Neuronal stem cell (in vitro differentiated cells): ENCODE results near the gene LRRC2.

Experiments
- DNase-seq: peaks from one replicate; pipeline ENCODE4 v3.0.0-alpha.2; 2013; ENCODE audit warnings: low spot score
- H2AFZ ChIP-seq: one replicate; pipeline ENCODE4 v1.6.1; 2013; ENCODE audit warnings: mild to moderate bottlenecking, low read length, inconsistent platforms
- H2AK5ac ChIP-seq: 2 replicates; pipeline ENCODE4 v1.6.1; 2013; ENCODE audit warnings: low read depth, mild to moderate bottlenecking, inconsistent platforms, low read length, moderate library complexity, mixed read lengths
- H2BK120ac ChIP-seq: 2 replicates; pipeline ENCODE4 v1.6.1; 2013; ENCODE audit warnings: low read depth, mild to moderate bottlenecking, inconsistent platforms, low read length, moderate library complexity, mixed read lengths
- H2BK12ac ChIP-seq: one replicate; pipeline ENCODE4 v1.6.1; 2013; ENCODE audit warnings: low read length, inconsistent platforms
- H2BK15ac ChIP-seq: 2 replicates; pipeline ENCODE4 v1.6.1; 2013; ENCODE audit warnings: mild to moderate bottlenecking, low read length, inconsistent platforms, mixed read lengths
- H2BK5ac ChIP-seq: one replicate; pipeline ENCODE4 v1.6.1; 2013; ENCODE audit warnings: inconsistent platforms, mild to moderate bottlenecking, low read length, moderate library complexity
- H3K14ac ChIP-seq: one replicate; pipeline ENCODE4 v1.6.1; 2013; ENCODE audit warnings: low read length, inconsistent platforms
- H3K18ac ChIP-seq: 2 replicates; pipeline ENCODE4 v1.6.1; 2013; ENCODE audit warnings: low read length, inconsistent platforms
- H3K23ac ChIP-seq: 2 replicates; pipeline ENCODE4 v1.6.1; 2013; ENCODE audit warnings: low read depth, mild to moderate bottlenecking, mixed read lengths, low read length, inconsistent platforms; ENCODE audit not compliant: poor library complexity
- H3K27ac ChIP-seq: replicated peaks from 3 replicates; pipeline ENCODE4 v1.5.1; 2013; ENCODE audit warnings: low read length, inconsistent platforms
- H3K27me3 ChIP-seq, 3 experiments: 2 replicates each; pipeline ENCODE4 v1.6.1; 2013; ENCODE audit warnings: low read length in 3 of 3, mild to moderate bottlenecking in 2 of 3, inconsistent platforms in 1 of 3, low read depth in 1 of 3, mixed read lengths in 1 of 3, moderate library complexity in 1 of 3; ENCODE audit not compliant: control insufficient read depth in 3 of 3, insufficient read depth in 3 of 3
- H3K36me3 ChIP-seq, 2 donors: replicated peaks in 1 of 2; 2 replicates each; pipeline ENCODE4 v1.6.1; 2013; ENCODE audit warnings: low read length in 2 of 2; ENCODE audit not compliant: control insufficient read depth in 2 of 2, insufficient read depth in 2 of 2
- H3K4ac ChIP-seq: 2 replicates; pipeline ENCODE4 v1.6.1; 2013; ENCODE audit warnings: inconsistent platforms, mild to moderate bottlenecking, low read length, moderate library complexity
- H3K4me1 ChIP-seq, 2 donors: 1 replicate in 1 of 2; 2 replicates in 1 of 2; pipeline ENCODE4 v1.6.1; 2013; ENCODE audit warnings: low read length in 2 of 2, low read depth in 1 of 2; ENCODE audit not compliant: control insufficient read depth in 2 of 2, insufficient read depth in 1 of 2
- H3K4me2 ChIP-seq: one replicate; pipeline ENCODE4 v1.6.1; 2013; ENCODE audit warnings: mild to moderate bottlenecking, low read length, inconsistent platforms; ENCODE audit not compliant: insufficient read depth, poor library complexity, severe bottlenecking
- H3K4me3 ChIP-seq, 2 donors: 2 replicates each; pipeline ENCODE4 v1.5.1; 2013; ENCODE audit warnings: low read length in 2 of 2, mild to moderate bottlenecking in 2 of 2, inconsistent platforms in 1 of 2, moderate library complexity in 1 of 2
- H3K79me1 ChIP-seq: one replicate; pipeline ENCODE4 v1.6.1; 2013; ENCODE audit warnings: low read depth, mild to moderate bottlenecking, inconsistent platforms, low read length, moderate library complexity
- H3K9ac ChIP-seq: one replicate; pipeline ENCODE4 v1.6.1; 2013; ENCODE audit warnings: mild to moderate bottlenecking, low read depth, low read length, inconsistent platforms; ENCODE audit not compliant: poor library complexity
- H3K9me3 ChIP-seq, 2 donors: replicated peaks in 1 of 2; 2 replicates each; pipeline versions ENCODE3 to v1.6.1; 2013; ENCODE audit warnings: low read length in 2 of 2, mild to moderate bottlenecking in 2 of 2, inconsistent platforms in 1 of 2, low read depth in 1 of 2, mixed read lengths in 1 of 2, moderate library complexity in 1 of 2; ENCODE audit not compliant: control insufficient read depth in 2 of 2, insufficient read depth in 1 of 2
- H4K8ac ChIP-seq: one replicate; pipeline ENCODE4 v1.6.1; 2013; ENCODE audit warnings: low read depth, mild to moderate bottlenecking, inconsistent platforms, low read length, moderate library complexity
- H4K91ac ChIP-seq: one replicate; pipeline ENCODE4 v1.6.1; 2013; ENCODE audit warnings: low read length, low read depth, mild to moderate bottlenecking, inconsistent platforms; ENCODE audit not compliant: poor library complexity
- WGBS, 2 donors: extraction: QIAGEN DNeasy Blood & Tissue Kit; methylation state at CpG; one replicate each; pipeline ENCODE4 v1.1.7; 2013; ENCODE audit warnings: missing lambda C conversion rate in 2 of 2, mixed read lengths in 1 of 2; ENCODE audit not compliant: insufficient read length in 2 of 2, insufficient replicate concordance in 1 of 2; ENCODE audit errors: extremely low coverage in 2 of 2; 5-methylcytosine and 5-hydroxymethylcytosine counted together

The LRRC2 gene

GRCh38 chr3:46586738-46587246 lies 20.7 kb upstream of the LRRC2 start:
- H3K23ac ChIP-seq: peak overlapping the region; percentile 71
- no peak overlapping the region for H3K9ac ChIP-seq
- H3K27me3 ChIP-seq: no peaks in the 10 kb centered on the region
- no peak overlapping the region for H2AK5ac ChIP-seq
- H2BK15ac ChIP-seq: no peak overlapping the region
- no peak overlapping the region for H3K27ac ChIP-seq
- no peak overlapping the region for H2AFZ ChIP-seq
- no peak overlapping the region for H3K4me2 ChIP-seq
- no peak overlapping the region for H3K4ac ChIP-seq
- H3K79me1 ChIP-seq: no peaks in the 10 kb centered on the region
- whole genome bisulfite sequencing, 2 donors: no CpG with 5 or more reads among the region's 6 CpGs
- no peak overlapping the region for H2BK120ac ChIP-seq
- H4K8ac ChIP-seq: no peak overlapping the region
- no peak overlapping the region for H2BK12ac ChIP-seq
- no peak overlapping the region for H3K4me3 ChIP-seq
- no peaks in the 10 kb centered on the region for H3K36me3 ChIP-seq
- no peak overlapping the region for H3K18ac ChIP-seq
- no peak overlapping the region for H2BK5ac ChIP-seq
- no peak overlapping the region for H3K14ac ChIP-seq
- H3K4me1 ChIP-seq: no peaks in the 10 kb centered on the region
- H3K9me3 ChIP-seq: no peaks in the 10 kb centered on the region
- DNase-seq: no peak
- H4K91ac ChIP-seq: no peak overlapping the region

- Histone ChIP-seq H3K23ac (no peak overlapping the region), H3K4me3 (no peak overlapping the region), H2BK12ac (no peak overlapping the region), H3K27ac (no peak overlapping the region), H3K4ac (no peak overlapping the region), H3K9ac (no peak overlapping the region), H4K91ac (no peak overlapping the region), H3K9me3 (no peaks in the 10 kb centered on the region), H3K79me1 (no peaks in the 10 kb centered on the region), H3K36me3 (no peaks in the 10 kb centered on the region), H3K4me2 (no peak overlapping the region), H2AFZ (no peak overlapping the region), H4K8ac (peak overlapping the region; percentile 29), H2AK5ac (no peak overlapping the region), H3K14ac (no peak overlapping the region), H2BK5ac (no peak overlapping the region), H2BK15ac (no peak overlapping the region), H3K27me3 (no peaks in the 10 kb centered on the region), H2BK120ac (no peak overlapping the region), H3K4me1 (no peaks in the 10 kb centered on the region), H3K18ac (no peak overlapping the region)
- no peak for DNase-seq
- no CpG with 5 or more reads among the region's 5 CpGs for WGBS, 2 donors
Observed at GRCh38 chr3:46585799-46586693, 19.9 kb upstream of the LRRC2 start.

GRCh38 chr3:46584598-46585467 lies 18.7 kb upstream of the LRRC2 start:
- WGBS, 2 donors: no CpG with 5 or more reads among the region's 7 CpGs
- no peaks in the 10 kb centered on the region for H3K4me1 ChIP-seq
- H3K23ac ChIP-seq: peak overlapping the region; percentile 29
- peak overlapping the region; percentile 18 for H2AK5ac ChIP-seq
- H3K4ac ChIP-seq: no peak overlapping the region
- H3K36me3 ChIP-seq: no peaks in the 10 kb centered on the region
- no peak overlapping the region for H3K4me2 ChIP-seq
- H3K9me3 ChIP-seq: no peaks in the 10 kb centered on the region
- no peak overlapping the region for H4K8ac ChIP-seq
- H2BK120ac ChIP-seq: no peak overlapping the region
- no peak overlapping the region for H2AFZ ChIP-seq
- no peaks in the 10 kb centered on the region for H3K79me1 ChIP-seq
- peaks cover 0 to 11% (median 11%) of the 10 kb centered on the region in 3 experiments for H3K27me3 ChIP-seq
- no peak for DNase-seq
- no peak overlapping the region for H2BK15ac ChIP-seq
- peak overlapping the region; percentile 10 for H2BK5ac ChIP-seq
- no peak overlapping the region for H3K9ac ChIP-seq
- no peak overlapping the region for H4K91ac ChIP-seq
- H2BK12ac ChIP-seq: no peak overlapping the region
- no peak overlapping the region for H3K14ac ChIP-seq
- no peak overlapping the region for H3K27ac ChIP-seq
- H3K18ac ChIP-seq: no peak overlapping the region
- no peak overlapping the region for H3K4me3 ChIP-seq

- H3K4me3 ChIP-seq: no peak overlapping the region
- DNase-seq: no peak
- whole genome bisulfite sequencing, 2 donors: no CpG with 5 or more reads among the region's 1 CpG
- H4K8ac ChIP-seq: no peak overlapping the region
- H2BK12ac ChIP-seq: no peak overlapping the region
- no peak overlapping the region for H4K91ac ChIP-seq
- H3K4me2 ChIP-seq: no peak overlapping the region
- H3K79me1 ChIP-seq: no peaks in the 10 kb centered on the region
- H2AK5ac ChIP-seq: no peak overlapping the region
- H3K14ac ChIP-seq: no peak overlapping the region
- no peak overlapping the region for H2BK5ac ChIP-seq
- no peak overlapping the region for H2AFZ ChIP-seq
- H3K4ac ChIP-seq: no peak overlapping the region
- no peaks in the 10 kb centered on the region for H3K36me3 ChIP-seq
- H3K9me3 ChIP-seq: no peaks in the 10 kb centered on the region
- H2BK15ac ChIP-seq: no peak overlapping the region
- no peak overlapping the region for H2BK120ac ChIP-seq
- no peak overlapping the region for H3K18ac ChIP-seq
- no peak overlapping the region for H3K9ac ChIP-seq
- H3K27me3 ChIP-seq: peaks cover 6 to 51% (median 48%) of the 10 kb centered on the region in 3 experiments
- no peak overlapping the region for H3K23ac ChIP-seq
- H3K4me1 ChIP-seq: peaks cover 0 to 3% of the 10 kb centered on the region in 2 donors
- H3K27ac ChIP-seq: no peak overlapping the region
Observed at GRCh38 chr3:46580675-46581074, 14.6 kb upstream of the LRRC2 start.
